Adrenal gland (tissue), 12 donors: ENCODE data around the gene IPO7. TPM values are rescaled to one million over a fixed set of nuclear protein-coding genes. Genes with fewer than 3 reads are reported as not detected.

Experiments used
- DNase-seq, 7 donors: peaks; one replicate each; pipeline ENCODE4 v3.0.0-alpha.2; 2019 to 2020
- H3K27ac ChIP-seq, 5 donors: fragments of 200-600 bp; sonication (generic) in 4 of 5; 1 replicate in 3 of 5; 2 replicates in 2 of 5; pipeline versions ENCODE4 v1.5.1 to v1.8.0; 2016 to 2020; ENCODE audit warnings: mild to moderate bottlenecking in 1 of 5
- H3K27me3 ChIP-seq: fragments of 200-600 bp; 2 replicates; pipeline ENCODE4 v1.8.0; 2021
- H3K36me3 ChIP-seq, 2 donors: fragments of 200-600 bp; replicated peaks in 1 of 2; 1 replicate in 1 of 2; 2 replicates in 1 of 2; pipeline versions ENCODE4 v1.5.1 to v1.8.0; 2018 to 2022
- H3K4me1 ChIP-seq, 2 donors: fragments of 200-600 bp; replicated peaks in 1 of 2; 1 replicate in 1 of 2; 2 replicates in 1 of 2; pipeline versions ENCODE4 v1.5.1 to v1.8.0; 2018 to 2021
- H3K4me3 ChIP-seq, 4 donors: fragments of 200-600 bp; sonication (generic) in 3 of 4; one replicate each; pipeline ENCODE4 v1.5.1; 2016 to 2018
- H3K9me3 ChIP-seq, 3 donors: fragments of 200-600 bp; sonication (generic) in 1 of 3; replicated peaks in 1 of 3; 1 replicate in 2 of 3; 2 replicates in 1 of 3; pipeline versions ENCODE4 v1.5.1 to v1.8.0; 2016 to 2021
- POLR2A ChIP-seq, 2 donors: fragments of 450-650 bp; IDR thresholded peaks; one replicate each; pipeline ENCODE4 v1.6.1; 2017; ENCODE audit warnings: antibody characterized with exemption in 2 of 2, mild to moderate bottlenecking in 2 of 2, moderate library complexity in 1 of 2
- WGBS, 4 donors: extraction: QIAGEN DNeasy Blood & Tissue Kit in 2 of 4; methylation state at CpG; one replicate each; pipeline versions ENCODE4 v1.1.5 to v1.1.7; 2013 to 2017; 5-methylcytosine and 5-hydroxymethylcytosine counted together
- intact Hi-C, 2 donors: fragments of 100-400 bp; cut with DNase I; formaldehyde crosslinking; loops; one replicate each; pipeline versions ENCODE4 v1.14.1 to v1.15.0; 2022 to 2023
- polyA plus RNA-seq, 3 donors: library from polyadenylated mRNA; stranded (reverse); fragments of 200-250 nt in 2 of 3; fragments of 350-450 nt in 1 of 3; fragmentation: Illumina TruSeq in 1 of 3; extraction: RNeasy Lipid Tissue Mini Kit (QIAGEN cat#74804) in 1 of 3; gene quantifications; one replicate each; pipeline ENCODE4 v1.2.3, GENCODE V29; 2013 to 2014
- small RNA-seq, 2 donors: library from RNA; depleted of rRNA; stranded (forward); fragments of <200 nt; gene quantifications; one replicate each; pipeline ENCODE3, GENCODE V24; 2016
- total RNA-seq, 9 donors: library from RNA; depleted of rRNA in 4 of 9; stranded (reverse); fragments of >200 nt in 4 of 9; fragments of 120-200 nt in 1 of 9; fragmentation: NEBNext Ultra II Directional in 1 of 9; extraction: Animal tissue kit (Norgen Biotek cat#: 25700) in 1 of 9; gene quantifications; one replicate each; pipeline versions ENCODE4 v1.1.0 to v1.2.4, GENCODE V29; 2013 to 2023
- TF ChIP-seq, protein P1 (sequence below), 6 experiments: fragments of 450-650 bp in 4 of 6; fragments of 200-600 bp in 2 of 6; sonication (generic) in 1 of 6; IDR thresholded peaks; 1 replicate in 5 of 6; 2 replicates in 1 of 6; pipeline versions ENCODE4 v1.5.1 to v1.8.0; 2016 to 2021; ENCODE audit warnings: antibody characterized with exemption in 6 of 6, mild to moderate bottlenecking in 2 of 6, moderate library complexity in 1 of 6
- donor health status: healthy with polysubstance abuse.
- donor health status: Bipolar disorder and iron deficiency.
- donor health status: DM: yes; HTN: yes; CAD: no.
- donor health status: DM: no; HTN: no; CAD: no.
- donor health status: DM: no; HTN: no; CAD: no.
- donor health status: DM: yes; HTN: yes; CAD: no.

IPO7 gene
- total and polyA plus RNA-seq, 12 donors: 16.5 to 132 (median 77.5) TPM

DNA sequence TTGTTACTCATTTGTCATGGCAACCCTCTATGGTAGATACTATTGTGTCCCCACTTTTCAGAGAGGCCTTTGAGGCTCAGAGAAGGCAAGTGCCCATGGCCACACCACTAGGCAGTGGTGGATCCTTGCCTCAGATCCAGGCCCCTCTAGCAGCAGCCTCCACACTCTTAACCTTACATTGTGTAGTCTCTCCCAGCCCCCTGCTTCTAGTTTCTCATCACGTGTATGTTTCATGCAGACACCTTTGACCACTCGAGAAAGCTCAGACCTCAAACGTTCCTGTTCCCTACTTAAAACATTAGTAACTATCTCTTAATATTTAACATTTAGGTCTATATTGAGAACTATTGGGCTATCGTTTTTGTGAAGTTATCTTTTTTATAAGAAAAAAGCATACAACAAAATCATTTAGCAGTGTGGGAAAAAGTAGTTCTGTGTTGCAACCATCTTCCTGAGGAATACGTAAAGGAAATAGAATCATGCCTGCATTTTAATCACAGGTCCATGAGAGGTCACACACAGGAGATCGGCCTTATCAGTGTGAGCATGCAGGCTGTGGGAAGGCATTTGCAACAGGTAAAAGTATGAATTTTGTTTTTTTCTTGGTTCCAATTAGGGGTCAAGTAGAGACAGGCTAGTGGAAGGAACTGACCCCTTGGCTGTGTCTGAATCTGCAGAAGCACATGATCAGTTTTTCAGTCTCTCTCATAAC, 111.5 kb downstream of the IPO7 start:
- Histone ChIP-seq H3K27me3 (no peaks in the 10 kb centered on the region), H3K4me1 (no peaks in the 10 kb centered on the region), H3K36me3 (peaks cover 0 to 64% of the 10 kb centered on the region in 2 donors), H3K9me3 (no peaks in the 10 kb centered on the region), H3K4me3 (no peak overlapping the region), H3K27ac (no peak overlapping the region)
- intact Hi-C loops: loop anchor here in 1 of 2 donors (10.0 kb wide), 1 partner anchor 201 kb away; no protein-coding TSS in a partner anchor
- 76 to 83% (median 82%) methylated on average over 6 of the region's 6 CpGs for WGBS, 4 donors
- no peak for DNase-seq
- no peak for TF ChIP-seq POLR2A (IDR thresholded peaks at IDR 0.05)
- TF ChIP-seq, protein P1, sequence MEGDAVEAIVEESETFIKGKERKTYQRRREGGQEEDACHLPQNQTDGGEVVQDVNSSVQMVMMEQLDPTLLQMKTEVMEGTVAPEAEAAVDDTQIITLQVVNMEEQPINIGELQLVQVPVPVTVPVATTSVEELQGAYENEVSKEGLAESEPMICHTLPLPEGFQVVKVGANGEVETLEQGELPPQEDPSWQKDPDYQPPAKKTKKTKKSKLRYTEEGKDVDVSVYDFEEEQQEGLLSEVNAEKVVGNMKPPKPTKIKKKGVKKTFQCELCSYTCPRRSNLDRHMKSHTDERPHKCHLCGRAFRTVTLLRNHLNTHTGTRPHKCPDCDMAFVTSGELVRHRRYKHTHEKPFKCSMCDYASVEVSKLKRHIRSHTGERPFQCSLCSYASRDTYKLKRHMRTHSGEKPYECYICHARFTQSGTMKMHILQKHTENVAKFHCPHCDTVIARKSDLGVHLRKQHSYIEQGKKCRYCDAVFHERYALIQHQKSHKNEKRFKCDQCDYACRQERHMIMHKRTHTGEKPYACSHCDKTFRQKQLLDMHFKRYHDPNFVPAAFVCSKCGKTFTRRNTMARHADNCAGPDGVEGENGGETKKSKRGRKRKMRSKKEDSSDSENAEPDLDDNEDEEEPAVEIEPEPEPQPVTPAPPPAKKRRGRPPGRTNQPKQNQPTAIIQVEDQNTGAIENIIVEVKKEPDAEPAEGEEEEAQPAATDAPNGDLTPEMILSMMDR (IDR thresholded peaks at IDR 0.05): no peak

Small RNA genes lying within 50 kb of the gene (small RNA-seq; reads per million reads assigned to genes)
- gene SNORA23: 73.3 to 211 reads per million in 2 donors

Other genes with a start within 250 kb of the IPO7 start
- gene DENND5A, start 119.3 kb upstream of the IPO7 start, total RNA-seq: 10 to 100 TPM; 32.9 to 75.4 (median 63.9) TPM
- 10 to 100 TPM; 26.8 to 68.0 (median 33.5) TPM for gene DENND5A, start 119.3 kb upstream of the IPO7 start, polyA plus RNA-seq
- gene TMEM41B, start 70.1 kb upstream of the IPO7 start, total RNA-seq: 10 to 100 TPM; 21.5 to 58.8 (median 30.3) TPM
- gene TMEM41B, start 70.1 kb upstream of the IPO7 start, polyA plus RNA-seq: 10 to 100 TPM; 17.6 to 22.8 (median 22.2) TPM
- 10 to 100 TPM in 7 of 9 donors, 1 to 10 TPM in 2; 8.3 to 29.8 (median 18.2) TPM for gene ZNF143, start 76.4 kb downstream of the IPO7 start, total RNA-seq
- 10 to 100 TPM in 1 of 3 donors, 1 to 10 TPM in 2; 6.8 to 23.1 (median 7.4) TPM for gene ZNF143, start 76.4 kb downstream of the IPO7 start, polyA plus RNA-seq
- 10 to 100 TPM in 5 of 9 donors, 1 to 10 TPM in 4; 3.3 to 33.8 (median 10.0) TPM for gene WEE1, start 189.0 kb downstream of the IPO7 start, total RNA-seq
- gene WEE1, start 189.0 kb downstream of the IPO7 start, polyA plus RNA-seq: 10 to 100 TPM in 1 of 3 donors, 1 to 10 TPM in 2; 4.7 to 10.3 (median 4.7) TPM